Choroid plexus epithelial cell (primary cell): ENCODE measurements around the gene TRABD2B.
A peak's percentile ranks its signal among the peaks of the same experiment; 100 is the strongest.

Experiments used
- DNase-seq: peaks from one replicate; pipeline ENCODE4 v3.0.0-alpha.2; 2010; ENCODE audit warnings: low read depth
- H3K4me3 ChIP-seq: 2 replicates; pipeline ENCODE4 v1.5.1; 2011; ENCODE audit warnings: low read depth, mild to moderate bottlenecking, control low read depth, low read length, moderate library complexity
- TF ChIP-seq, protein P1 (sequence below): conservative IDR thresholded peaks from 2 replicates; pipeline ENCODE4 v1.5.1; 2011; ENCODE audit warnings: low read depth, mild to moderate bottlenecking, control low read depth, inconsistent platforms, low read length, moderate library complexity

TRABD2B gene

DNA sequence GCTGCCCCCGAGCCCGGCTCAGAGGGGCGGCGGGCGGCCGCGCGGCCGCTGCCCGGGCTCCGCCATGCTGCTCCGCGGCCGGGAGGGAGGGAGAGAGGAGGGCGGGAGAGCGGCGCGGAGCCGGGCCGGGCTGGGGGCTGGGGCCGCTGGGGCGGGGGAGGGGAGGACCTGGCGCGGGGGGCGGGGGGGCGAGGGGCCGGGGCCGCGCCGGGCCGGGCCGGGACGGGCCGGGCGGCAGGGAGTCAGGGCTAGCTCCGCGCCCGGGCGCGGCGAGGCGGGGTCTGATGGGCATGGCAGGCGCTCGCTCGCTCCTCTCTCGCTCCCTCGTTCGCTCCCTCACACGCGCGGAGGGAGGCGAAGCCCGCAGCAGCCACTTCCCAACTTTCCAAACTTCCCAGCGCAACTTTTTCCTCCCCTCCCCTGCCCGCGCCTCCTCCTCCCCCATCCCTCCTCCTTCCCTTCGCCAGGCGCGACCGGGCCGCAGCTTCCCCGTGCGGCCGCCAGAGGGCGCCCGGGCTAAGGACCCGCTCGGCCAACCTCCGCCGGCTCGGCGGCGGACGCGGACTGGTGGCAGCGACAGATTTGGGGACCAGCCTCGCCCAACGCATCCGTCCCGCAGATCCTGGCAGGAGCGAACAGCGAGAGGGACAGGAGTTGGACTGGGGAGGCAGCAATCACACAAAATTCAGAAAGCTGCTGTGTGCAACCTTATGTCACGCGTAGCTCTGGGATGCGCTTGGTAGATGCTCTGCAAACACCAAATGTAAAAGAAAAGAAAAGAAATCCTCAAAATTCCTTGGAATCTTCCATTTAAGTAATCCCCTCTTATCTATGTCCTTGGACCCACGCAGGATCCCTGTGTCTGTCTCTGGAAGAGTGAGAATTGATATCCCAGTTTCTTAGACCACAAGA, at the start of gene TRABD2B:
TRABD2B (minus strand) TSS at position 97 of the 912 bp plus-strand sequence.
- peak; percentile 64 for DNase-seq
- H3K4me3 ChIP-seq: peak within 1 kb of the TSS; percentile 67
- TF ChIP-seq, protein P1, sequence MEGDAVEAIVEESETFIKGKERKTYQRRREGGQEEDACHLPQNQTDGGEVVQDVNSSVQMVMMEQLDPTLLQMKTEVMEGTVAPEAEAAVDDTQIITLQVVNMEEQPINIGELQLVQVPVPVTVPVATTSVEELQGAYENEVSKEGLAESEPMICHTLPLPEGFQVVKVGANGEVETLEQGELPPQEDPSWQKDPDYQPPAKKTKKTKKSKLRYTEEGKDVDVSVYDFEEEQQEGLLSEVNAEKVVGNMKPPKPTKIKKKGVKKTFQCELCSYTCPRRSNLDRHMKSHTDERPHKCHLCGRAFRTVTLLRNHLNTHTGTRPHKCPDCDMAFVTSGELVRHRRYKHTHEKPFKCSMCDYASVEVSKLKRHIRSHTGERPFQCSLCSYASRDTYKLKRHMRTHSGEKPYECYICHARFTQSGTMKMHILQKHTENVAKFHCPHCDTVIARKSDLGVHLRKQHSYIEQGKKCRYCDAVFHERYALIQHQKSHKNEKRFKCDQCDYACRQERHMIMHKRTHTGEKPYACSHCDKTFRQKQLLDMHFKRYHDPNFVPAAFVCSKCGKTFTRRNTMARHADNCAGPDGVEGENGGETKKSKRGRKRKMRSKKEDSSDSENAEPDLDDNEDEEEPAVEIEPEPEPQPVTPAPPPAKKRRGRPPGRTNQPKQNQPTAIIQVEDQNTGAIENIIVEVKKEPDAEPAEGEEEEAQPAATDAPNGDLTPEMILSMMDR: peak; percentile 71

DNA sequence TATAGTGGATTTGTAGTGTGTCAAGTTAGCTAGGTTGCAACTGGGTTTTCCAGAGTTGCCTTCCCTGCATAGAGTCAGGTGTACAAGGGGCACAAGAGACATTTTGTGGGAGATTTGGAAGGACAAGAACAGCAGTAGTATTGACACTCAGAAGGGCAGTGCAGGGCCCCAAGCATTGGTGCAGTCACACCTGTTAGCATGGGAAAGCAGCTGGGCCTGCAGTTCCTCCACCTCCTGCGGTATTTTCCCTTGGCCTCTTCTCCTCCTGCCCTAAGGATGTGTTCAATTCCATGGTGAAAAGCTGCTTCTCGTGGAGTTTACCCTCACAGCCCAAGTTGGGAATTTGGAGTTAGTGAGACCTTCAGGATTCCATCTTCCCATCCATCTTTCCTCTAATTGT, 47.1 kb upstream of the TRABD2B start:
- TF ChIP-seq, protein P1: no peak
- DNase-seq: no peak
- H3K4me3 ChIP-seq: no peak overlapping the region

DNA sequence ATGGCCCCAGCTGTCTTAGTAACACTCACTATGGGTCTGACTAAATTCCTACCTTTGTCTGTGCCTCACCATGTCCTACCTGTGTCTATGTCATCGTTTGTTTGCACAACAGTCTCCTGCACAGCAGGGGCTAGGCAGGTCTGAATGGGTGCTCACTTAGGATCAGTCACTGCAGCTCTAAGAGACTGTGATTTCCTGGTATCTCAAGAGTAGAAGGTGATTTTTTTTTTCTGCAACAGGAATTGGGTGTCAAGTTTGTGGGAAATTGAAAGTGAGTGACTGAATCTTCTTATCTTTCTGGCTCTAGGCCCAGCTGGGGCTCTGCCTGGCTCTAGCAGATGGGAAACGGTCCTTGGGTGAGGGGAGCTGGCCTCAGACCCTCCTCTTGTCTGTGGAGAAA, 46.4 kb upstream of the TRABD2B start:
- TF ChIP-seq, protein P1: no peak
- H3K4me3 ChIP-seq: no peak overlapping the region
- DNase-seq: no peak

DNA sequence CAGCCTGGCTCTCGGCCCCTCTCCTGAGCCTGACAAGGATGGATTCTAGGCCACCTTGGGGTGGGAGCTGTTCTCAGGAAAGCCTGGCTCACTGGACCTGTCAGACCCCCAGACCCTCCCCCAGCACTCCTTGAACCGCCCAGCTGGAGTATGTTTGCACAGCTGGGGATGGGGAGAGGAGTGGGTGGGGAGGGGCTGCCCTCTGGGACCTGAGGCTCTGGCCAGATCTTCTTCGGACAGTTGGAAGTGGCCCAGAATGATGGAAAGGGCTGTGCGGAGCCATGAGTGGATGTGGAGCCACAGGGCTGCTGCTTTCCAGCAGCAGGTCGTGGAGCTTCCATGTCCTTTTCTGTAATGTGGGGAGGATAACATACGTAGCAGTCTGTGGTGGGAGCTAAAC, 43.0 kb upstream of the TRABD2B start:
- no peak for DNase-seq
- H3K4me3 ChIP-seq: no peak overlapping the region
- TF ChIP-seq, protein P1: no peak

DNA sequence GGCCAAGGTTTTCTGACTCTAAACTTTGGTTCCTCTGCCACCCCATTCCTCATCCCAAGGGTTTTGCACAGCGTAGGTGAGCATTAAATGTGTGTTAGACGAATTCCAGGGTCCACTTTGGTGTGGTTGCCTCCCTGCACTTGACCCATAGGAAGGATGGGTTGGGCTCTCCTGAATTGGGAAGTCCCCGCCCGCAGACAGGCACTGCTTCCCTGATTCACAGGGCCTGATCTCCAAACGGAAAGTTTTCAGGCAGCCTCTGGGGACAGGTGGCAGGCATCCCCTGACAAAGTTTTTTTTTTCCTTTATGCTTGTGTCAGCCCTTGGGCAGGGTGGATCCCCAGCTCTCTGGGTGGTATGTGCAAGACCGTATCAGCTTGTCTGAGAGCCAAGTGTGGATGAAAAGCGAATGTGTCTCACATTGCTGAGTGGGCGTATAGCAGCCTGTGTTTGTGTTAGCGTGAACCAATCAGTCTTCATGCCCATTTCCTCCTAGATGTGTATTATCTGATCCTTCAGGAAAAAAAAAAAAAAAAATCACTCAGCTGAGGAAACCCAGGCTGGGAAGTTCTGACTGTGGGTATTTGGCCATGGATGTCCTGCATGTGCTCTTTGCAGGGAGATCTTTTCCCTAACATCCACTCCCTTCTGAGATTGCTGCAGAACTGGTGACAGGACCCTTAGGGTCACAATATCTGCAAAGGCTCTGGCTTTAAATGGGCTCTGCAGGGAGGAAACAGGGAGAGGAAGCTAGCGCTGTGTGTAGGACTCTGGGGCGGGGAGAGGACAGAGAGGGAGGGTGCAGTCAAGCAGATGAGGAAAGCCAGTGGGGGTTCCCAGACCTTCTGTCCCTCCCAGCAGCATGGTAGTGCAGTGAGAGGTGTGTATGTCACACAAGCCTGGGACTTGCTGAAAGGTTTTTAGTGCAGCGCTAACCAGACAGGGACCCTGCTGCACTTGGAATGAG, 42.2 kb upstream of the TRABD2B start:
- TF ChIP-seq, protein P1: no peak
- no peak overlapping the region for H3K4me3 ChIP-seq
- DNase-seq: peak; percentile 81

DNA sequence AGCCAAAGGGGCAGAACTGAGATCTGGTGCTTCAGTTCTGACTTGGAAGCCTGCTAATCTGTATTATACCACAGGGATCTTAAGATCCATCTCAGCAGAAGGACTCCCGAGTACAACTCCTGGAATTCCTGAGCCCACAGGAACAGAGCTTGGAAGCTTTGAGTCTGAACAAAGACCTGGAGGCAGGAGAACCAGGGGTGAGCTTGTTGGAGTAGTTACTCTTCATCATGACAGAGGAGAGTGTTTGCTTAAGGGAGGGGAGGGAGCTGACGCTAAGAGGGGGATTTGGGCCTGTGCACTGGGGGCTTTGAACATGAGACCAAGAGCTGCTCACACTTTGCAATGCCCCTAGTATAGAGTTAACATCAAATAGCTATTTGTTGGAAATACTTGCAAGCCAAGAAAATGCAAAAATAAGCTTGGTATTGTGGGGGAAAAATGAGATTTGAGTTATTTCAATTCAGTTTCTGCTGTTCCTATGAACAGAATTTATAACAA, 41.1 kb upstream of the TRABD2B start:
- no peak overlapping the region for H3K4me3 ChIP-seq
- TF ChIP-seq, protein P1: no peak
- no peak for DNase-seq
